Smooth muscle cell of the umbilical artery (primary cell): ENCODE measurements around the gene ELOF1. TPM values are rescaled to one million over a fixed set of nuclear protein-coding genes. Genes with fewer than 3 reads are reported as not detected.

Experiments used
- total RNA-seq: library from RNA; depleted of rRNA; stranded (reverse); fragments of >200 nt; gene quantifications from 2 replicates; pipeline ENCODE4 v1.2.3, GENCODE V29; 2014

ELOF1 gene
- total RNA-seq = 23.4 and 27.3 TPM in 2 replicates

GRCh38 chr19:11558881-11559828 lies at the start of gene ELOF1:
Gene ELOF1 (minus strand): TSS chr19:11559230. CDS start chr19:11554347, 4,883 bp downstream.

GRCh38 chr19:11597202-11598102 lies 38.4 kb upstream of the ELOF1 start, which contains the start of gene ZNF627:
Gene ZNF627 (plus strand): TSS chr19:11597483. CDS start chr19:11597628, 145 bp downstream.

GRCh38 chr19:11577451-11578257 lies 18.6 kb upstream of the ELOF1 start, which contains the start of gene ACP5:
Gene ACP5 (minus strand): TSS chr19:11577645. CDS start chr19:11577317, 328 bp downstream.

GRCh38 chr19:11538232-11539036 lies 20.6 kb downstream of the ELOF1 start, which contains the start of gene CNN1:
Gene CNN1 (plus strand): TSS chr19:11538851. CDS start chr19:11538928, 77 bp downstream.

GRCh38 chr19:11528551-11529341 lies 30.3 kb downstream of the ELOF1 start, which contains the start of gene ECSIT:
Gene ECSIT (minus strand): TSS chr19:11529134. CDS start chr19:11519170, 9,964 bp downstream.

GRCh38 chr19:11505504-11506100 lies 53.4 kb downstream of the ELOF1 start, which contains the start of gene ZNF653:
Gene ZNF653 (minus strand): TSS chr19:11505839. CDS start chr19:11505786, 53 bp downstream.

Other genes with a start within 250 kb of the ELOF1 start
- 3.5 and 8.0 TPM in 2 replicates for gene RAB3D, start 219.6 kb downstream of the ELOF1 start, total RNA-seq
- gene TMEM205, start 213.0 kb downstream of the ELOF1 start, total RNA-seq = 49.0 and 103 TPM in 2 replicates
- 4.4 and 10.4 TPM in 2 replicates for gene CCDC159, start 212.7 kb downstream of the ELOF1 start, total RNA-seq
- gene PLPPR2, start 203.8 kb downstream of the ELOF1 start, total RNA-seq = 20.5 and 22.4 TPM in 2 replicates
- 0.09 and 0.30 TPM in 2 replicates for gene SWSAP1, start 184.6 kb downstream of the ELOF1 start, total RNA-seq
- 4.8 and 7.8 TPM in 2 replicates for gene EPOR, start 174.9 kb downstream of the ELOF1 start, total RNA-seq
- gene RGL3, start 139.9 kb downstream of the ELOF1 start, total RNA-seq = 0.30 TPM in 1 of 2 replicates, not detected in the other
- gene ODAD3, start 124.1 kb downstream of the ELOF1 start, total RNA-seq = 0.30 TPM in 1 of 2 replicates, not detected in the other
- 173 and 300 TPM in 2 replicates for gene PRKCSH, start 123.6 kb downstream of the ELOF1 start, total RNA-seq
- not detected in 2 replicates for gene ELAVL3, start 78.2 kb downstream of the ELOF1 start, total RNA-seq
- 3.6 and 4.9 TPM in 2 replicates for gene ZNF653, start 53.4 kb downstream of the ELOF1 start, total RNA-seq
- 24.9 and 26.1 TPM in 2 replicates for gene ECSIT, start 30.1 kb downstream of the ELOF1 start, total RNA-seq
- gene CNN1, start 20.4 kb downstream of the ELOF1 start, total RNA-seq = 29.5 and 106 TPM in 2 replicates
- 0.59 TPM in 1 of 2 replicates, not detected in the other for gene ACP5, start 18.4 kb upstream of the ELOF1 start, total RNA-seq
- 22.1 and 27.0 TPM in 2 replicates for gene ZNF627, start 38.3 kb upstream of the ELOF1 start, total RNA-seq
- gene ZNF823, start 179.7 kb upstream of the ELOF1 start, total RNA-seq = 5.6 and 6.4 TPM in 2 replicates
- gene ZNF441, start 207.8 kb upstream of the ELOF1 start, total RNA-seq = 8.1 and 14.0 TPM in 2 replicates
- gene ZNF491, start 239.3 kb upstream of the ELOF1 start, total RNA-seq = 4.4 and 5.3 TPM in 2 replicates